Activated CD4-positive, alpha-beta T cell treated with anti-CD3 and anti-CD28 coated beads, Interleukin-2, amount 10 ng/mL, durations not matched to agents 7 days and 5 days (primary cell): ENCODE data around the gene PI16. TPM values are rescaled to one million over a fixed set of nuclear protein-coding genes. Genes with fewer than 3 reads are reported as not detected.

ENCODE experiments used
- CTCF ChIA-PET: fragments of 350-600 bp; sonication (Branson Sonifier 250); formaldehyde crosslinking; loops from one replicate; lab custom pipeline; 2021; ENCODE audit warnings: antibody characterized with exemption; lab: Charles Lee
- POLR2A ChIA-PET: fragments of 350-600 bp; sonication (Branson Sonifier 250); formaldehyde crosslinking; loops from one replicate; lab custom pipeline; 2021; ENCODE audit warnings: antibody characterized with exemption; lab: Charles Lee
- DNase-seq: peaks from one replicate; pipeline ENCODE4 v3.0.0-alpha.2; 2020
- H3K27ac Mint-ChIP-seq: one replicate; pipeline ENCODE4 v1.8.0; 2021; ENCODE audit warnings: mild to moderate bottlenecking, moderate library complexity, mixed read lengths
- H3K27me3 Mint-ChIP-seq: one replicate; pipeline ENCODE4 v1.8.0; 2021; ENCODE audit warnings: mixed read lengths
- H3K36me3 Mint-ChIP-seq: one replicate; pipeline ENCODE4 v1.8.0; 2021; ENCODE audit warnings: low read depth, mixed read lengths
- H3K4me1 Mint-ChIP-seq: one replicate; pipeline ENCODE4 v1.8.0; 2021; ENCODE audit warnings: mixed read lengths
- H3K4me3 Mint-ChIP-seq: one replicate; pipeline ENCODE4 v1.8.0; 2021; ENCODE audit warnings: mild to moderate bottlenecking, moderate library complexity, mixed read lengths
- H3K9me3 Mint-ChIP-seq: one replicate; pipeline ENCODE4 v1.8.0; 2021; ENCODE audit warnings: mixed read lengths
- total RNA-seq, 2 experiments: library from RNA; stranded (reverse); gene quantifications; one replicate each; pipeline ENCODE4 v1.2.3, GENCODE V29; 2021

PI16 gene
- total RNA-seq, 2 experiments from 2014 or later = 13.5 to 15.1 TPM

- Mint-ChIP-seq H3K9me3 (no peaks in the 10 kb centered on the region), H3K36me3 (no peaks in the 10 kb centered on the region), H3K4me1 (peaks cover 10% of the 10 kb centered on the region), H3K27me3 (no peaks in the 10 kb centered on the region), H3K27ac (no peak overlapping the region), H3K4me3 (no peak overlapping the region)
- POLR2A ChIA-PET = no interaction called here
- DNase-seq = no peak
- CTCF ChIA-PET = interaction anchor here (0.6 to 1.0 kb wide), 3 partner anchors 23 to 199 kb away, joined by 3 read pairs; no protein-coding TSS in a partner anchor
These were observed 57.3 kb downstream of the PI16 start for GRCh38 chr6:37011656-37012378.

GRCh38 chr6:37013516-37014491, 59.3 kb downstream of the PI16 start:
- Mint-ChIP-seq H3K27ac (no peak overlapping the region), H3K27me3 (no peaks in the 10 kb centered on the region), H3K36me3 (no peaks in the 10 kb centered on the region), H3K4me3 (no peak overlapping the region), H3K9me3 (no peaks in the 10 kb centered on the region), H3K4me1 (peaks cover 12% of the 10 kb centered on the region)
- ChIA-PET CTCF (interaction anchor here (0.8 to 19.3 kb wide), 4 partner anchors 57 to 197 kb away, joined by 3 to 482 read pairs (median 3); no protein-coding TSS in a partner anchor), POLR2A (no interaction called here)
- DNase-seq = no peak

Other genes with a start within 250 kb of the PI16 start
- gene CPNE5, start 115.3 kb upstream of the PI16 start, total RNA-seq = under 1 TPM; 0.47 to 1.00 TPM
- 10 to 100 TPM; 27.0 to 29.3 TPM for gene PPIL1, start 79.9 kb upstream of the PI16 start, total RNA-seq
- gene C6orf89, start 68.8 kb upstream of the PI16 start, total RNA-seq = 10 to 100 TPM; 47.5 to 58.1 TPM
- 100 to 1,000 TPM in 1 of 2 experiments, 10 to 100 TPM in 1; 94.7 to 107 TPM for gene MTCH1, start 31.5 kb downstream of the PI16 start, total RNA-seq
- gene FGD2, start 50.9 kb downstream of the PI16 start, total RNA-seq = 1 to 10 TPM; 1.5 to 2.1 TPM
- 100 to 1,000 TPM; 393 to 412 TPM for gene PIM1, start 215.4 kb downstream of the PI16 start, total RNA-seq